ENCODE results near the gene CDKN1C.
A peak's percentile ranks its signal among the peaks of the same experiment; 100 is the strongest.

Gene CDKN1C

DNA sequence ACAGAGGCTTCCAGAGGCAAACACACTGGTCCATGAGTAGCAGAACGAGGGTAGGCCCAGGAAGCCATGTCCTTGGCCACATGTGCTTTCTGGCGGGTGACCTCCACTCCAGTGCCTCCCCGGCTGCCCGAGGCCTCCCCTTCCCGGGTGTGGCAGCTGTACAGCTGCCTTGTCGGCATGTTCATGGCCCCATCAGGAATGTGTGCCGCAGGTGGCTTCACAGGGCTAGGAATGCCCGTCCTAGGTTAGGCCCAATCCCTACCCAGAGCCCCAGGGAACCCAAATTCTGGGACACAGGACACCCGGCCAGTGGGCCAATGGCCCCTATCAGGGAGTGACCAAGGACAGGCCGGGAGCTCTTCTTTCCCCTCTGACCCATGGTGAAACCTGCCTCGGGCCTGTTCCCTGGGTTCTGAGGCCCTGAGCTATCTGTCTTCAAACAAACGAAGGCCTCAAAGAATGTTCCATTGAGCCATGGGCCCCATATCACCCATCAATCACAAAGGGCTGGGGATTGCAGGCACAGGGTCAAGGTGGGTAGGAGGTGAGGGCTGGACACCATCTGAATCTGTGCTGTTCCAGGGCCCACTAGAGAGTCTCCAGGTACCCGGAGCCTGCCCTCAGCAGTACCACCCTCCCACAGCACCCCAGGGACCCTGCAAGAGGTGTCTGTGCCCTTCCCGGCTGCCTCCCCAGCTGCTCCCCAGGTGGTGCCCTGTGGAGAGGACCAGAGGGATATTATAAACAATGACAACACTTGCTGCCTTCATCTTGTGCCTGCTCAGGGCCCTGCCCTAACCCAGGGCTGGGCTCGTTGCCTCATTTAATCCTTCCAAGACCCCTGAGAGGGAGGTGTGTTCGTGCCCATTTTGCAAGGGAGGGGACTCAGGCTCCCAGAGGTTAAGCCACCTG is 4.0 kb upstream of the CDKN1C start:
- Histone ChIP-seq H3K9me3 (ENCODE audit: control insufficient read depth, insufficient read depth, low read depth, low read length) (no peaks in the 10 kb centered on the region), H3K4me3 (ENCODE audit: low read depth, low read length) (no peak overlapping the region), H3K36me3 (ENCODE audit: control insufficient read depth in 2 of 2, insufficient read depth in 1 of 2, low read length in 2 of 2) (no peaks in the 10 kb centered on the region), H3K4me1 (ENCODE audit: control insufficient read depth, insufficient read depth, low read length) (no peaks in the 10 kb centered on the region), H3K27ac (ENCODE audit: extremely low read depth, low read depth, low read length) (no peak overlapping the region)
- POLR2A ChIA-PET, result interaction anchor here (1.0 to 1.1 kb wide), 2 partner anchors 190 to 357 kb away, joined by 3 to 4 read pairs; partner anchors contain the start of gene KCNQ1OT1
- CTCF ChIA-PET, result interaction anchor here (0.5 to 16.8 kb wide), 10 partner anchors 11 to 1828 kb away, joined by 3 to 456 read pairs (median 4); no protein-coding TSS in a partner anchor
- TF ChIP-seq ZIC2 (tag by site-specific recombination; IDR thresholded peaks at IDR 0.05) (peak; percentile 60), SCRT2 (tag by site-specific recombination; IDR thresholded peaks at IDR 0.05) (0 out of 2 replicates have a peak, but pooled peaks have one; percentile 50), GLIS1 (tag by site-specific recombination; IDR thresholded peaks at IDR 0.05) (peak; percentile 62), ZNF768 (tag by site-specific recombination; IDR thresholded peaks at IDR 0.05) (no peak)
- TF ChIP-seq, protein P1, sequence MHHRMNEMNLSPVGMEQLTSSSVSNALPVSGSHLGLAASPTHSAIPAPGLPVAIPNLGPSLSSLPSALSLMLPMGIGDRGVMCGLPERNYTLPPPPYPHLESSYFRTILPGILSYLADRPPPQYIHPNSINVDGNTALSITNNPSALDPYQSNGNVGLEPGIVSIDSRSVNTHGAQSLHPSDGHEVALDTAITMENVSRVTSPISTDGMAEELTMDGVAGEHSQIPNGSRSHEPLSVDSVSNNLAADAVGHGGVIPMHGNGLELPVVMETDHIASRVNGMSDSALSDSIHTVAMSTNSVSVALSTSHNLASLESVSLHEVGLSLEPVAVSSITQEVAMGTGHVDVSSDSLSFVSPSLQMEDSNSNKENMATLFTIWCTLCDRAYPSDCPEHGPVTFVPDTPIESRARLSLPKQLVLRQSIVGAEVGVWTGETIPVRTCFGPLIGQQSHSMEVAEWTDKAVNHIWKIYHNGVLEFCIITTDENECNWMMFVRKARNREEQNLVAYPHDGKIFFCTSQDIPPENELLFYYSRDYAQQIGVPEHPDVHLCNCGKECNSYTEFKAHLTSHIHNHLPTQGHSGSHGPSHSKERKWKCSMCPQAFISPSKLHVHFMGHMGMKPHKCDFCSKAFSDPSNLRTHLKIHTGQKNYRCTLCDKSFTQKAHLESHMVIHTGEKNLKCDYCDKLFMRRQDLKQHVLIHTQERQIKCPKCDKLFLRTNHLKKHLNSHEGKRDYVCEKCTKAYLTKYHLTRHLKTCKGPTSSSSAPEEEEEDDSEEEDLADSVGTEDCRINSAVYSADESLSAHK (tag by site-specific recombination; IDR thresholded peaks at IDR 0.05), result no peak

DNA sequence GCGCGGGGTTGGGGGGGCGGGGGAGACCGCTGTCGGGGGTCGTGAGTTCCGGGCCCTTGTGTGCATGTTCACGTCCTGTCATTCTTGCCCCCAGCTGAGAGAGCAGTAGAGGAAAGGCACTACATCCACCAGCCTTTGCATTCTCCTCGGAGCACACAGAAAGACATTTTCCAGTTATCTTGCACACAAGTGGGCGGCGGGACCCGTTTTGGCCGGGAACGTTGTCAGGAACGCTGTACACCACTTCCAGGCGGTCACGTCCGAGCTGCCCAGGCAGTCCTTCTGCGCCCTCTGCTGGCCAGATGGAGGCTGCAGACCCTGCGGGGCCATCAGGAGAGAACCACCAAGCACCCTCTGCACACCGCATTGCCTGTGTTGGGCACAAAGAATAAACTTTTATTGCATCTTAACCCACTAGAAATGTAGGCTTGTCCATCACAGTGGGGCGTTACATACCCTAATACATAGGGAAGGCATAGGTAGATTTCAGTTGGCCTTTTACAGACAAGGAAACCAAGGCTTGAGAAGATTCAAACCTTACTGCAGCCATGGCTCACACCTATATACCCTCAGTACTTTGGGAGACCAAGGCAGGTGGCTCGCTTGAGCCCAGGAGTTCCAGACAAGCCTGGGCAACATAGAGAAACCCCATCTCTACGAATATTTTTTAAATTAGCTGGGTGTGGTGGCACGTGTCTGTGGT is 2.8 kb upstream of the CDKN1C start:
- no peaks in the 10 kb centered on the region for H3K36me3 ChIP-seq (ENCODE audit: control insufficient read depth in 2 of 2, insufficient read depth in 1 of 2, low read length in 2 of 2)
- no peak overlapping the region for H3K4me3 ChIP-seq (ENCODE audit: low read depth, low read length)
- H3K4me1 ChIP-seq (ENCODE audit: control insufficient read depth, insufficient read depth, low read length), result no peaks in the 10 kb centered on the region
- CTCF ChIA-PET, result interaction anchor here (0.5 to 16.8 kb wide), 26 partner anchors 9 to 587 kb away, joined by 3 to 456 read pairs (median 3); partner anchors contain the start of genes C11orf21 and TSPAN32
- H3K9me3 ChIP-seq (ENCODE audit: control insufficient read depth, insufficient read depth, low read depth, low read length), result no peaks in the 10 kb centered on the region
- POLR2A ChIA-PET, result interaction anchor here (0.7 to 1.8 kb wide), 4 partner anchors 41 to 369 kb away, joined by 3 to 15 read pairs (median 4); partner anchors contain the start of genes KCNQ1OT1 and PHLDA2
- H3K27ac ChIP-seq (ENCODE audit: extremely low read depth, low read depth, low read length), result no peak overlapping the region
- TF ChIP-seq MYNN (tag by site-specific recombination; IDR thresholded peaks at IDR 0.05; ENCODE audit: borderline replicate concordance), result no peak
- 0 out of 2 replicates have a peak, but pooled peaks have one; percentile 13 for TF ChIP-seq ZBTB8A (tag by site-specific recombination; IDR thresholded peaks at IDR 0.05)
- TF ChIP-seq IKZF3 (tag by site-specific recombination; IDR thresholded peaks at IDR 0.05), result peak; percentile 74
- peak; percentile 65; the same call in 1 of the 2 replicates for TF ChIP-seq ZNF2 (tag by site-specific recombination; IDR thresholded peaks at IDR 0.05)
- TF ChIP-seq KLF8 (tag by site-specific recombination; IDR thresholded peaks at IDR 0.05), result 0 out of 2 replicates have a peak, but pooled peaks have one; percentile 25
- no peak for TF ChIP-seq ZNF324 (tag by site-specific recombination; IDR thresholded peaks at IDR 0.05)
- 0 out of 2 replicates have a peak, but pooled peaks have one; percentile 17 for TF ChIP-seq FEZF1 (tag by site-specific recombination; IDR thresholded peaks at IDR 0.05)
- peak; percentile 55 for TF ChIP-seq ZFHX2 (tag by site-specific recombination; conservative IDR thresholded peaks at IDR 0.05)
- TF ChIP-seq ZNF654 (tag by site-specific recombination; IDR thresholded peaks at IDR 0.05; ENCODE audit: low read depth), result peak; percentile 87
- peak; percentile 72 for TF ChIP-seq ZNF600 (tag by site-specific recombination; IDR thresholded peaks at IDR 0.05)
- TF ChIP-seq, protein P2, sequence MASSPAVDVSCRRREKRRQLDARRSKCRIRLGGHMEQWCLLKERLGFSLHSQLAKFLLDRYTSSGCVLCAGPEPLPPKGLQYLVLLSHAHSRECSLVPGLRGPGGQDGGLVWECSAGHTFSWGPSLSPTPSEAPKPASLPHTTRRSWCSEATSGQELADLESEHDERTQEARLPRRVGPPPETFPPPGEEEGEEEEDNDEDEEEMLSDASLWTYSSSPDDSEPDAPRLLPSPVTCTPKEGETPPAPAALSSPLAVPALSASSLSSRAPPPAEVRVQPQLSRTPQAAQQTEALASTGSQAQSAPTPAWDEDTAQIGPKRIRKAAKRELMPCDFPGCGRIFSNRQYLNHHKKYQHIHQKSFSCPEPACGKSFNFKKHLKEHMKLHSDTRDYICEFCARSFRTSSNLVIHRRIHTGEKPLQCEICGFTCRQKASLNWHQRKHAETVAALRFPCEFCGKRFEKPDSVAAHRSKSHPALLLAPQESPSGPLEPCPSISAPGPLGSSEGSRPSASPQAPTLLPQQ (tag by site-specific recombination; IDR thresholded peaks at IDR 0.05), result 0 out of 2 replicates have a peak, but pooled peaks have one; percentile 31
- peak; percentile 69; the same call in 1 of the 2 replicates for TF ChIP-seq ZSCAN30 (tag by site-specific recombination; IDR thresholded peaks at IDR 0.05)
- TF ChIP-seq EGR2 (tag by site-specific recombination; IDR thresholded peaks at IDR 0.05; ENCODE audit: low read depth), result no peak
- TF ChIP-seq, protein P3, sequence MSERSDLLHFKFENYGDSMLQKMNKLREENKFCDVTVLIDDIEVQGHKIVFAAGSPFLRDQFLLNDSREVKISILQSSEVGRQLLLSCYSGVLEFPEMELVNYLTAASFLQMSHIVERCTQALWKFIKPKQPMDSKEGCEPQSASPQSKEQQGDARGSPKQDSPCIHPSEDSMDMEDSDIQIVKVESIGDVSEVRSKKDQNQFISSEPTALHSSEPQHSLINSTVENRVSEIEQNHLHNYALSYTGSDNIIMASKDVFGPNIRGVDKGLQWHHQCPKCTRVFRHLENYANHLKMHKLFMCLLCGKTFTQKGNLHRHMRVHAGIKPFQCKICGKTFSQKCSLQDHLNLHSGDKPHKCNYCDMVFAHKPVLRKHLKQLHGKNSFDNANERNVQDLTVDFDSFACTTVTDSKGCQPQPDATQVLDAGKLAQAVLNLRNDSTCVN (tag by site-specific recombination; optimal IDR thresholded peaks at IDR 0.05), result peak; percentile 45
- TF ChIP-seq, protein P4, sequence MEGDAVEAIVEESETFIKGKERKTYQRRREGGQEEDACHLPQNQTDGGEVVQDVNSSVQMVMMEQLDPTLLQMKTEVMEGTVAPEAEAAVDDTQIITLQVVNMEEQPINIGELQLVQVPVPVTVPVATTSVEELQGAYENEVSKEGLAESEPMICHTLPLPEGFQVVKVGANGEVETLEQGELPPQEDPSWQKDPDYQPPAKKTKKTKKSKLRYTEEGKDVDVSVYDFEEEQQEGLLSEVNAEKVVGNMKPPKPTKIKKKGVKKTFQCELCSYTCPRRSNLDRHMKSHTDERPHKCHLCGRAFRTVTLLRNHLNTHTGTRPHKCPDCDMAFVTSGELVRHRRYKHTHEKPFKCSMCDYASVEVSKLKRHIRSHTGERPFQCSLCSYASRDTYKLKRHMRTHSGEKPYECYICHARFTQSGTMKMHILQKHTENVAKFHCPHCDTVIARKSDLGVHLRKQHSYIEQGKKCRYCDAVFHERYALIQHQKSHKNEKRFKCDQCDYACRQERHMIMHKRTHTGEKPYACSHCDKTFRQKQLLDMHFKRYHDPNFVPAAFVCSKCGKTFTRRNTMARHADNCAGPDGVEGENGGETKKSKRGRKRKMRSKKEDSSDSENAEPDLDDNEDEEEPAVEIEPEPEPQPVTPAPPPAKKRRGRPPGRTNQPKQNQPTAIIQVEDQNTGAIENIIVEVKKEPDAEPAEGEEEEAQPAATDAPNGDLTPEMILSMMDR (tag by site-specific recombination; IDR thresholded peaks at IDR 0.05), result peak; percentile 81
- TF ChIP-seq, protein P5, sequence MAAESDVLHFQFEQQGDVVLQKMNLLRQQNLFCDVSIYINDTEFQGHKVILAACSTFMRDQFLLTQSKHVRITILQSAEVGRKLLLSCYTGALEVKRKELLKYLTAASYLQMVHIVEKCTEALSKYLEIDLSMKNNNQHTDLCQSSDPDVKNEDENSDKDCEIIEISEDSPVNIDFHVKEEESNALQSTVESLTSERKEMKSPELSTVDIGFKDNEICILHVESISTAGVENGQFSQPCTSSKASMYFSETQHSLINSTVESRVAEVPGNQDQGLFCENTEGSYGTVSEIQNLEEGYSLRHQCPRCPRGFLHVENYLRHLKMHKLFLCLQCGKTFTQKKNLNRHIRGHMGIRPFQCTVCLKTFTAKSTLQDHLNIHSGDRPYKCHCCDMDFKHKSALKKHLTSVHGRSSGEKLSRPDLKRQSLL (tag by site-specific recombination; IDR thresholded peaks at IDR 0.05), result no peak
- TF ChIP-seq OSR2 (tag by site-specific recombination; IDR thresholded peaks at IDR 0.05), result no peak
